ENCODE measurements around the gene NR5A1.

DNA sequence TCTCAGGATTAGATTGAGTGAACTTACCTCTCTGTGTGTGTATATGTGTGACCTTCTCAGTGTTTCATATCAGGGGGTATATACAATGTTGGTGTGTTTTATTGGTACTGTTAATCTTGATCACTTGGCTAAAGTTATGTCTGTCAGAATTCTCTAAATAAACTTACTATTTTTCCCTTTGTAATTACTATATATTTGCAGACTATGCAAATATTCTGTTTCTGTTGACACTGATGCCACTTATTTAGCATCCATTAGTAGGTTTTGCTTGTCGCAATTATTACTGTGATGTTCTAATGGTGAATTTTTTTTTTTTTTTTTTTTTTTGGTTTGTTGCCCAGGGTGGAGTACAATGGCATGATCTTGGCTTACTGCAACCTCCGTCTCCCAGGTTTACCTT, 42.9 kb upstream of the NR5A1 start:
- no peak for TF ChIP-seq EZH2 (IDR thresholded peaks at IDR 0.05; ENCODE audit: insufficient read depth, poor library complexity, severe bottlenecking)
- no peak for TF ChIP-seq EZH2phosphoT487 (IDR thresholded peaks at IDR 0.05; ENCODE audit: insufficient read depth, low read depth)

Data from GM23248 (cell line).